HCT116 (cell line): ENCODE data around the gene NKTR. TPM values are rescaled to one million over a fixed set of nuclear protein-coding genes. Genes with fewer than 3 reads are reported as not detected.

Experiments used
- ATAC-seq: fragments of 200-7000 bp; cut with Tn5 transposase; 2 replicates; pipeline ENCODE4 v1.9.1; 2020; ENCODE audit warnings: mild to moderate bottlenecking, moderate library complexity
- BruUV-seq: library from RNA; stranded (reverse); fragments of 400-500 nt; replicated peaks from 2 replicates; lab custom pipeline; 2021; lab: Mats Ljungman, UMichigan
- CTCF ChIA-PET: fragments of 300-600 bp; sonication (Branson Sonifier 250); formaldehyde crosslinking; loops from one replicate; lab custom pipeline; 2021; ENCODE audit warnings: antibody characterized with exemption; lab: Charles Lee
- POLR2A ChIA-PET: fragments of 300-600, 350-600 bp; sonication (Branson Sonifier 250); formaldehyde crosslinking; loops from one replicate; lab custom pipeline; 2021; ENCODE audit warnings: antibody characterized with exemption; lab: Charles Lee
- RAD21 ChIA-PET, 2 experiments: fragments of 300-600 bp; sonication (Branson Sonifier 250); formaldehyde crosslinking; loops; one replicate each; lab custom pipeline; 2023; ENCODE audit warnings: low total read pairs in 2 of 2; ENCODE audit not compliant: uncharacterized antibody in 2 of 2, unreplicated experiment in 2 of 2, low non-redundant PET in 1 of 2; lab: Charles Lee
- DNase-seq: peaks from one replicate; pipeline ENCODE4 v3.0.0-alpha.2; 2010; ENCODE audit warnings: low read depth, low spot score
- H2AFZ ChIP-seq: fragments of 200-600 bp; shearing (Covaris generic), sonication (generic); 2 replicates; pipeline ENCODE4 v1.6.1; 2017; ENCODE audit warnings: low read depth, mixed run types, mixed read lengths, antibody characterized with exemption, low read length; ENCODE audit not compliant: poor library complexity, severe bottlenecking
- H3K27ac ChIP-seq: 2 replicates; pipeline ENCODE4 v1.5.1; 2012; ENCODE audit warnings: low read depth, low read length
- H3K27me3 ChIP-seq: fragments of 200-600 bp; sonication (generic); 2 replicates; pipeline ENCODE4 v1.6.1; 2016; ENCODE audit warnings: mixed run types, low read length, mixed read lengths; ENCODE audit not compliant: insufficient read depth
- H3K36me3 ChIP-seq, 2 experiments: fragments of 200-500 bp in 1 of 2; fragments of 200-600 bp in 1 of 2; sonication (Bioruptor generic) in 1 of 2; sonication (generic) in 1 of 2; 2 replicates each; pipeline versions ENCODE4 v1.5.1 to v1.6.1; 2014 to 2016; ENCODE audit warnings: low read length in 2 of 2, inconsistent platforms in 1 of 2, mixed read lengths in 1 of 2, mixed run types in 1 of 2; ENCODE audit not compliant: insufficient read depth in 2 of 2, control insufficient read depth in 1 of 2
- H3K4me1 ChIP-seq, 2 experiments: fragments of 200-600 bp in 1 of 2; sonication (generic) in 1 of 2; 2 replicates each; pipeline versions ENCODE4 v1.5.1 to v1.6.1; 2012 to 2017; ENCODE audit warnings: low read length in 2 of 2, inconsistent platforms in 1 of 2, mild to moderate bottlenecking in 1 of 2, mixed read lengths in 1 of 2, mixed run types in 1 of 2, moderate library complexity in 1 of 2; ENCODE audit not compliant: insufficient read depth in 2 of 2, control insufficient read depth in 1 of 2
- H3K4me2 ChIP-seq: fragments of 200-600 bp; sonication (generic); 2 replicates; pipeline ENCODE4 v1.6.1; 2017; ENCODE audit warnings: mixed run types, low read length, mixed read lengths
- H3K4me3 ChIP-seq, 2 experiments: fragments of 200-600 bp in 1 of 2; sonication (generic) in 1 of 2; replicated peaks in 1 of 2; 2 replicates each; pipeline ENCODE4 v1.5.1; 2011 to 2016; ENCODE audit warnings: low read length in 2 of 2, control low read depth in 1 of 2, low read depth in 1 of 2, mild to moderate bottlenecking in 1 of 2, mixed read lengths in 1 of 2, mixed run types in 1 of 2
- H3K79me2 ChIP-seq: fragments of 200-600 bp; sonication (generic); 2 replicates; pipeline ENCODE4 v1.6.1; 2017; ENCODE audit warnings: mild to moderate bottlenecking, mixed run types, low read length, moderate library complexity, mixed read lengths; ENCODE audit not compliant: insufficient read depth
- H3K9ac ChIP-seq: fragments of 200-600 bp; sonication (generic); 2 replicates; pipeline ENCODE4 v1.6.1; 2016; ENCODE audit warnings: low read length, mixed read lengths
- H3K9me2 ChIP-seq: fragments of 200-600 bp; sonication (generic), shearing (Covaris generic); 2 replicates; pipeline ENCODE4 v1.6.1; 2017; ENCODE audit warnings: mixed run types, mild to moderate bottlenecking, moderate library complexity; ENCODE audit not compliant: insufficient read depth
- H3K9me3 ChIP-seq, 2 experiments: fragments of 200-500 bp in 1 of 2; fragments of 200-600 bp in 1 of 2; sonication (Bioruptor generic) in 1 of 2; sonication (generic) in 1 of 2; 2 replicates each; pipeline ENCODE4 v1.6.1; 2014 to 2017; ENCODE audit warnings: low read length in 2 of 2, mixed read lengths in 2 of 2, inconsistent platforms in 1 of 2, low read depth in 1 of 2, mild to moderate bottlenecking in 1 of 2, mixed run types in 1 of 2, moderate library complexity in 1 of 2; ENCODE audit not compliant: control insufficient read depth in 1 of 2, insufficient read depth in 1 of 2
- H4K20me1 ChIP-seq: fragments of 200-600 bp; sonication (generic), shearing (Covaris generic); 2 replicates; pipeline ENCODE4 v1.6.1; 2017; ENCODE audit warnings: mixed run types, mild to moderate bottlenecking, moderate library complexity; ENCODE audit not compliant: insufficient read depth
- ATF3 ChIP-seq: IDR thresholded peaks from 2 replicates; pipeline ENCODE4 v1.6.1; 2012
- CBX3 ChIP-seq: IDR thresholded peaks from 2 replicates; pipeline ENCODE4 v1.6.1; 2012; ENCODE audit warnings: low read depth
- JUND ChIP-seq: IDR thresholded peaks from 2 replicates; pipeline ENCODE4 v1.6.1; 2012
- MAX ChIP-seq: IDR thresholded peaks from 2 replicates; pipeline ENCODE4 v1.6.1; 2012
- POLR2AphosphoS5 ChIP-seq: IDR thresholded peaks from 2 replicates; pipeline ENCODE4 v1.6.1; 2011; ENCODE audit warnings: mild to moderate bottlenecking, low read depth, low read length, moderate library complexity
- REST ChIP-seq: IDR thresholded peaks from 2 replicates; pipeline ENCODE4 v1.6.1; 2012; ENCODE audit warnings: low read depth
- SIN3A ChIP-seq: IDR thresholded peaks from 2 replicates; pipeline ENCODE4 v1.6.1; 2012; ENCODE audit warnings: low read depth
- TCF7L2 ChIP-seq: IDR thresholded peaks from 2 replicates; pipeline ENCODE4 v1.7.0; 2011; ENCODE audit warnings: borderline replicate concordance, inconsistent platforms; ENCODE audit not compliant: insufficient read depth, insufficient read length; ENCODE audit errors: extremely low read depth
- YY1 ChIP-seq: IDR thresholded peaks from 2 replicates; pipeline ENCODE4 v1.6.1; 2011; ENCODE audit warnings: low read length, low read depth, moderate library complexity, mild to moderate bottlenecking; ENCODE audit not compliant: insufficient replicate concordance; ENCODE audit errors: extremely low read depth
- ZFX ChIP-seq: fragments of 450-650 bp; IDR thresholded peaks from 2 replicates; pipeline ENCODE4 v1.6.1; 2017
- intact Hi-C: fragments of 100-400 bp; cut with micrococcal nuclease; formaldehyde crosslinking; loops from 2 replicates; pipeline ENCODE4 v1.10.0; 2022
- total RNA-seq: library from RNA; stranded (reverse); gene quantifications from one replicate; pipeline ENCODE4 v1.2.1, GENCODE V29; 2021; ENCODE audit not compliant: unreplicated experiment

NKTR gene
- total RNA-seq, 1 experiment from 2014 or later, result 59.7 TPM

GRCh38 chr3:42649783-42650182 is 49.3 kb downstream of the NKTR start:
- H3K4me3 ChIP-seq, result no peak overlapping the region
- H2AFZ ChIP-seq, result no peak overlapping the region
- DNase-seq (no peak), ATAC-seq (no peak)
- intact Hi-C loops, result loop anchor here (5.0 kb wide), 2 partner anchors 47 to 93 kb away; partner anchors contain the start of gene NKTR
- ChIA-PET RAD21 (no interaction called here), POLR2A (interaction anchor here (0.9 kb wide), 1 partner anchor 49 kb away, joined by 3 read pairs; the partner anchor contains the start of gene NKTR), CTCF (interaction anchor here (1.7 kb wide), 1 partner anchor 36 kb away, joined by 4 read pairs; no protein-coding TSS in a partner anchor)
- H3K4me1 ChIP-seq, result peaks cover 29 to 42% of the 10 kb centered on the region in 2 experiments
- no peak for TF ChIP-seq REST
- no peak for TF ChIP-seq SIN3A
- TF ChIP-seq POLR2AphosphoS5, result no peak
- no peak for TF ChIP-seq JUND
- no peak for TF ChIP-seq TCF7L2
- TF ChIP-seq ZFX, result no peak
- TF ChIP-seq YY1, result no peak
- no peak for TF ChIP-seq CBX3
- TF ChIP-seq ATF3, result no peak
- TF ChIP-seq MAX, result no peak
- no TSS peak for BruUV-seq
- H3K9me3 ChIP-seq, result no peaks in the 10 kb centered on the region
- H3K27me3 ChIP-seq, result no peaks in the 10 kb centered on the region
- no peaks in the 10 kb centered on the region for H3K9me2 ChIP-seq
- no peak overlapping the region for H3K9ac ChIP-seq
- H3K36me3 ChIP-seq, result peaks cover 7 to 26% of the 10 kb centered on the region in 2 experiments; a peak in 3 of 4 replicates
- H3K27ac ChIP-seq, result no peak overlapping the region
- peaks cover 13% of the 10 kb centered on the region; the same call in 1 of the 2 replicates for H3K79me2 ChIP-seq
- H3K4me2 ChIP-seq, result no peak overlapping the region
- no peaks in the 10 kb centered on the region for H4K20me1 ChIP-seq
